SIG-M5 (cell line): Measurements from ENCODE around the gene TCF7.

ENCODE experiments used
- DNase-seq: peaks from one replicate; lab custom pipeline; 2025; lab: John Stamatoyannopoulos, UW

The TCF7 gene

DNA sequence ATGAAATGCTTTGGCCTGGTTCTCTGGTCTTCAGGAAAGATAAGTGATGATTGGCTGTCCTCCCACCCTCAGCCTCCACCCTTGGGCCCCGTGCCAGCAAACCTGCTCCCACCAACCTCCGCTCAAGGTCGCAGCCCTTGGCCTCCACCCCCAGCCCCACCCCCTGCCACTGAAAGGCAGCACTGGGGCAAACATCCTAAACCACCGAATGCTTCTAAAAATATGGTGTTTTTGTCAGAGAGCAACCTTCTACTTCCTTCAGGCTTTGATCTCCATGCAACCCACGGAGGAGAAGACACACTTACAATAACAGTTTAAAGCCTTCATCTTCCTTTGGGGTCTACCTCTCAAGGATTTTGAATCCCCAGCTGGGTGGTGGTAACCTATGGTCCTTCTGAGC is 24.0 kb upstream of the TCF7 start:
- DNase-seq, result no peak

DNA sequence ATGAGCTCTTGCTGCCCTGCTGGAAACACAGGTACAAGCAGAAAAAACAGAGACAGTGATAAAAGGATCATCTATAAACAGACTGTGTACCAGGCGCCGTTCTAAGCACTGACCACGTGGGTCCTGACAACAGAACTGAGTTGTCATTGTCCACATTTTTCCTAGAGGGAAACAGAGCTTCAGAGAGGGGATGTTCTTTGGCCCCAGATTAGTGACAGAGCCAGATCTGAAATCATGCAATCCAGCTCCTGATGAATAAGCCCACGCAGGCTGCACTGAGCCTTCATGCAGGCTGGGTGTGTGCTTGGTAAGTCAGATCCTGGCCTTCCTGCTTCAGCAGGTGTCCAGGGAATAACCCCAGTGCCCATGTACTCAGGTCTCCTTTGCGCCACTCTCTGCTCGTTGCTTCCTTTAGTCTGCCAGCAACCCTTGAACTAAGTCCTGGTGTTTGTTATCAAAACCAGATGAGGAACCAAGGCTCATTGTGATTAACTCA is 22.8 kb upstream of the TCF7 start:
- DNase-seq, result no peak

DNA sequence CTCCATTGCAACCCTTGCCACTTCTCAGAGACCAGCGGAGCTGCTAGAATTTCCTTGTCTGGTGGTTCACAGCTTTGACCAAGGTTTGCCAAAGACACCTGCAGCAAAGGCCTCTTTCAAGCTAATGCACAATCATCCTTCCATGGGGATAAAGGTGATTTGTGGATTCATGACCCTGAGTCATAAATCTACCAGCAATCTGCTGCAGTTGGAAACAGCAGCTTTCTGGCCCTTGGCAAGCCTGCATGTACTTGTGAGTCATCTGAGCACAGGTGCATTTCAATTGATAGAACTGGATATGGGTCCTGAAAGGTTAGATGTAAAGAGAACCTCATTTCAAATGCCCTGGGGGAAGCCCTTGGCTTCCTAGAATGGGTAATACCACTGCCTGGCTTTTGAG is 21.6 kb upstream of the TCF7 start:
- no peak for DNase-seq

DNA sequence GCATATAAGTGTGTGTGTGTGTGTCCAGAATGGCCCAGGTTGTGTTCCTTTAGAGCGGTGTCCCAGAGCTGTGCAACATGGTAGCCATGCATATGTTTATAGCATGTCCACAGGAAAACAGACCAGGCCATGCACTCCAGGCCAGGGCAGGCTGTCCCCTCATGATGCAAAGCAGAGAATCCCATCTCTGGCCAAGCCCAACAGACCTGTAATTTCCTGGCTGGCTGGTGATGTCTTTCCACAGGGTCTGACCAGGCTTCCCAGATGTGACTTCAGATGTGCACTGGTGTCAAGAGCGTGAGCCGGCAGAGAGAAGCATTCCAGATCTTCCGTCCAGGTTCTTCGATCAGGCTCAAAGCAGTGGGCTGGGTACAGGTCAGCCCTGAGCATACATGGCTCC is 21.1 kb upstream of the TCF7 start:
- DNase-seq, result no peak

- DNase-seq, result no peak
Measured at GRCh38 chr5:134095293-134095692, 19.2 kb upstream of the TCF7 start.

DNA sequence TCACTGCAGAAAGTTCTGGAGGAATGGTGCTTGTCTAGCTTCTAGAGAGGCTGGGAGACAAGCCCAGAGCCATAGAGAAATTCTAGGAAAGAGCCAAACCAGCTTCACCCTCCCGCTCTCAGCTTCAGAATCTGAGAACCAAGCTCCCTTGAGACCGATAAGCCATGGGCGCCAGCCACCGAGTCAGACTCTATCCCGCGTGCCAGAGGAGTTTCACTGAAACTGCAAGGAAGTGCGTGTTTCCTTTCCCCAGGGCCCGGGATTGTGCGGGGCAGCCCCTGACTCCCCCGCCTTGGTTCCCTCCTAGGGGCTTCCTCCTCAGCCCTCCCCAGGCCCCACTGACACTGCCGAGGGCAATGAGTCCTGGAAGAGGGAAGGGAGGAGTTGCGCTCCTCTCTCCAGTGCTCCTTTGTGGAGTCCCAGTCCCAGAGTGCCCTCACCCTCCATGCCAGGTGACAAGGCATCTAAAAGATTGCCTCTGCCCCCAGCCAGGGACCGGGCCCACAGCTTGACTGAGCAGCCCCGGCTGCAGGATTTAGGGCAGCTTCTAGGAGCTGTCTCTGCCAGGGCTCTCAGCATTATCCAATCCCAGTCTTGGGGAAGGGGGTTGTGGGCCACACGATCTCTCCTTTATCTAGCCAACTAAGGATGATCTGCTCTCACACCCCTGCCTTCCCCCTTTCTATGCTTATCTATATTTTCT is 18.4 kb upstream of the TCF7 start:
- DNase-seq, result no peak

DNA sequence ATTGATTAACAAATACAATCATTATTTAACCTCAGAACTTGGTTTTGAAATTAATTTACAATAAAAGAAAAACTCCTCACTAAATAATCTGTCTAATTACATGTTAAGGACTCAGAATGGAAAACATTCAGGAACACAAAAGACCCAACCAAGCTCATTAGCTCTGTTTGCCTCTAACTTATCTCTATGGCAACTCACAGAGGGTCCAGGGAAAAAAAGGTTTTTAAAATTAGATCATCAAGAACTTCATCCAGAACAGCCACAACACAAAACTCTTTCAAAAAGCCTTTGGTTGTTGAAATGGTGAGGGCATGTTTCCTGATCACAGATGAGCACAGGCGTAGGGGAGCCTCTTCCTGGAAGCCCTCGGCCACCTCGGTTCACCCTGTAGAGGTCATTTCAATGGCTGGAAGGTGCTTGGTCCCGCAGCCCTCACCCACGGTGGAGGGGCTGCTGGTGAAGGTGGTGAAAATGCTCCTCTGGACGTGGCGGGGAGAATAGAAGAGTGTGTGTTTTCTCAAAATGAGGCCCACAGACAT is 17.2 kb upstream of the TCF7 start:
- no peak for DNase-seq

DNA sequence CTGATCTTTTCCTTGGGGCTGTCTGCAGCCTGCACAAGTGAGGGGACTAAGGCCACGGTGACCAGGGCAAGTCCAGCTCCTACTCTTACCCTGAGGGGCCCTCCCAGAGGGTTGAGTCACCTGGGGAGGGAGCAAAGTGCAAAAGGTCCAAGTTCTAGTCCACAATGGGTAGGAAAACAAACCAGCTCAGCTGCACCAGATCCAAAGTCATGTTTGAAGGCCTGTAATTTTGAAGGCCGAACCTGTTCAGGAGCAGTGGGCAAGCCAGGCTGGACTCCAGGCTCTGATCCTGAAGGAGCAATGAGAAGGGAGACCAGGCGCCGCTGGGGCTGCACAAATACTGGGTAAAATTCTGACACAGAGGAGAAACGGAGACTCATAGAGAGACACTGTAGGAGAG is 15.8 kb upstream of the TCF7 start:
- no peak for DNase-seq

GRCh38 chr5:134099288-134099872 is 15.1 kb upstream of the TCF7 start:
- no peak for DNase-seq

DNA sequence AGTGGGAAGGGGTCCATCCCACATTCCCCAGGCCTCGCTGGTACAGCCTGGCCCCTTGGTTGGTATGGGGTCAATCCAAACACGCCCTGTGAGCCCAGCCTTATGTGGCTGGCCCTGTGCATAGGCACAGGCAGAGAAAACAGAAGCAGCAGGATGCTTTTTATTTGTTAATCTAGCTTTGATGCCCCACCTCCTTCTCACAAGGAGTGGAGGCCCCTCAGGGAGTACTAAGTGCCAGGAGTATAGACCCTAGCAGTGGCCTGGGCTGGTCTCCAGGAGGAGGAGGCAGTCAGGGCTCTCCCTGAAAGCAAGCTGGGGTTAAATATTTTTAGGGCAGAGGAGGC is 14.6 kb upstream of the TCF7 start:
- DNase-seq, result no peak

DNA sequence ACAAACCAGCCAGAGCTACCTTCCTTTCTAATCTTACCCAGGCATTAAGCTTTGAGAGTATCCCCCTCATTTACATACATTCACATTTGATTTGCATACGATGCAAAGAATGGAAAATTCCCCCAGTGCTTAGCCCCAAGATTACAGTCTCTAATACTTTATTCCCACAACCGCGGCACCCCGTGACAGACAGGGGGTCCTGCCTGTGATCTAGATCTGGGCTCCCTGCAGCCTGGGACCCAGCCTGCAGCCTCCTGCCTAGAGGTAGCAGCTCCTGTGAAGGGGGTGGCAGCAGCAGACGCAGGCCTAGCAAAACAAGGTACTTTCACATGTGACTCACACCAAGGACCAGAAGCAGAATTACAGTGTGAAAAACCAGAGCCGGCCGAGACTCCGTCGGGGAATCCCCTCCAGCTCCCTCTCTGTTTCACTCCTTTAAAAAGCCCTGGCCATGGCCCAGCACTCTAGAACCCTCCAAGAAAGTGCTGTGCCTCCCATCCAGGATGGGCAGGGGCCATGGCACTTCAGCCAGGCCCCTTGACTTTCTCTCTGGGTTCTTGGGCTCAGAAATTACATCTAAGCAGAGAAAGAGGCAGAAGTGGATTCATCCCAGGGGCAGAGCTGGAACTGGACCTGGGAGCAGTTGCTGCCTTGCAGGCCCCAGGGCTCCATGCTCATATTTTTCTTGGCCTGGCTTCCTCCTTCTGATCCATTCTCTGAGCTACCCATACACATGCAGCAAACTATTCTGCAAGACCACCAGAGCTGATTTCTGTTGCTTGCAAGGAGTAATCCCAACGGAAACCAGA is 14.0 kb upstream of the TCF7 start:
- no peak for DNase-seq

GRCh38 chr5:134101686-134102439 is 12.6 kb upstream of the TCF7 start:
- no peak for DNase-seq

DNA sequence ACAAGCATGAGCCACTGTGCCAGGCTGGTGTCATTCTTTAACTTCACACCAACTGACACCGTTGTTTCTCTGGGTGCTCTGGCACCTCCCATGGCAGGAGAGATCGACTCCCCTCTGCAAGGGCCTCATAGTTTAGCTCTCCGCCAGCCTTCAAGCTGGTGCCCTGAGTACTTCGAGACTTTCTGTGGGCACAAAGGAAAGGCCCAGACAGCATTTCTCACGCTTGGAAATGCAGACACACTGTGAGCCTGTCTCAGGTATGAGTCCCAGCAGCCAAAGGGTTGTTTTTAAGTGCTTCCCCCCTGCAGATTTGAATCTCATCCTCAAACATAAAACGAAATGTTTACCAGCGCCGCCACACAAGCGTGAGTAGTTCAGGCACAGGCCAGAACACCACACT is 11.1 kb upstream of the TCF7 start:
- DNase-seq, result no peak

DNA sequence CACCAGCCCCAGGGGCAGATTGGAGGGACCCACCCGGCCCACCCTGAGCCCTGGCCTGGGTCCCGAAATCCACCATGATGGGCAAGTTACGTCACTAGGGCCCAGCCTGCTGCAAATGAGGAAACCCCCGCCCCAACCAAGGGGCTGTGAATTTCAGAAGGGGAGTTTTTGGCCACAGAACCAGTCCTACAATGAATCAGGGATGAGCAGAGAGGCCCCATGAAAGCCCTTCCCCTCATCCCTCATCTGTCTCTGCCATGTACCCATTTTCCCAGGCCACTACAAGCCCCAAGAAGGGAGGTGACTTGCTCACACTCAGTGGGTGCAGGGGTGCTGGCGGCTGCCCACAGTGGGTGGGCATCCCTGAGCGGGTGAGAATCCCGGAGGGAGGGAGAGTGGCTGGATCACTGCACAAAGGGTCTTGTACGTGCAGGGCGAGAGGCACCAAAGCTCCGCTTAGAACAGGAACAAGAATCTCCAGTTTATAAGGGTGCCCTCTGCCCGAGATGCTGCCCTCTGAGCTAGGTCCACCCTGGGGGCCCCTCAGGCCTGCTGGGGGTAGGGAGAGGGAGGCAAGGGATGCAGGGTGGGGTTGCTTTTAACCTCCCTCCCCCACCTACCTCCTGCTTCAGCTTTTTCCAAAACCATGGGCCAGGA is 10.4 kb upstream of the TCF7 start:
- DNase-seq, result no peak

- no peak for DNase-seq
Measured at GRCh38 chr5:134106991-134107701, 7.3 kb upstream of the TCF7 start.

DNA sequence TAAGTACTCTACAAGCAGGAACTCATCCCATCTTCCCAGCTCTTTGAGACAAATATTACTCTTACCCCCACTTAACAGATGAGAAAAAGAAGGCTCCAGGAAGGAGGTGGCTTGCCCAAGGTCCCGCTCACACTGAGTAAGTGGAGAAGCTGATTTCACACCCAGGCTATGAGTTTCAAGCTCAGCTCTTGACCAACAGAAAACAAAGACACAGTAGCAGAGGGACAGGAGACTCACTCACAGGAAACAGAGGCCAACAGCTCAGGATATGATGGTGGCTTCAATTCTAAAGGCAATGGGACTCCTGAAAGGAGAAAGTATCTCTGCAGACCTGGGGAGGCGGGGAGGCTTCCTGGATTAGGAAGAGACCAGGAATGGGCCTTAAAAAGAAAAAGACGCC is 6.7 kb upstream of the TCF7 start:
- DNase-seq, result no peak

GRCh38 chr5:134110382-134110781 is 4.1 kb upstream of the TCF7 start:
- DNase-seq, result no peak

GRCh38 chr5:134111741-134112647 is 2.5 kb upstream of the TCF7 start:
- DNase-seq, result no peak

- no peak for DNase-seq
Measured at GRCh38 chr5:134112726-134113362, 1.6 kb upstream of the TCF7 start.
